ENCODE results near the gene GUCD1. TPM values are rescaled to one million over a fixed set of nuclear protein-coding genes. Genes with fewer than 3 reads are reported as not detected.

The GUCD1 gene
- total and polyA plus RNA-seq, 12 donors = 97.0 to 273 (median 168) TPM

DNA sequence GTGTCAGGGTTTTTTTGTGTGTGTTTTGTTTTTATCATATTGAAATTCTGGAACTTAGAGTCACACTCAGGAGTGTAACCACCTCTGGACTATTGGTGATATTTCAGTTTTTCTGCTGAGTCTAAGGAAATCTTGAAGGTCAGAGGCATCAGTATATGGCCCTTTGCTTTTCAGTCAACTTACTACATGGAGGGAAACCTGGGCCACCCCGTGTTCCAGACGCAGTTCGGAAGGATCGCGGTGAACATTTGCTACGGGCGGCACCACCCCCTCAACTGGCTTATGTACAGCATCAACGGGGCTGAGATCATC is 40.0 kb downstream of the GUCD1 start:
- Histone ChIP-seq H3K27ac (no peak overlapping the region), H3K4me1 (peaks cover 9 to 47% (median 29%) of the 10 kb centered on the region in 9 donors), H3K27me3 (no peaks in the 10 kb centered on the region), H3K9me3 (no peaks in the 10 kb centered on the region), H3K4me3 (no peak overlapping the region), H3K36me3 (no peaks in the 10 kb centered on the region)
- ATAC-seq = no peak
- WGBS, 2 donors = 93 to 96% methylated on average over 8 of the region's 8 CpGs
- TF ChIP-seq, protein P1, sequence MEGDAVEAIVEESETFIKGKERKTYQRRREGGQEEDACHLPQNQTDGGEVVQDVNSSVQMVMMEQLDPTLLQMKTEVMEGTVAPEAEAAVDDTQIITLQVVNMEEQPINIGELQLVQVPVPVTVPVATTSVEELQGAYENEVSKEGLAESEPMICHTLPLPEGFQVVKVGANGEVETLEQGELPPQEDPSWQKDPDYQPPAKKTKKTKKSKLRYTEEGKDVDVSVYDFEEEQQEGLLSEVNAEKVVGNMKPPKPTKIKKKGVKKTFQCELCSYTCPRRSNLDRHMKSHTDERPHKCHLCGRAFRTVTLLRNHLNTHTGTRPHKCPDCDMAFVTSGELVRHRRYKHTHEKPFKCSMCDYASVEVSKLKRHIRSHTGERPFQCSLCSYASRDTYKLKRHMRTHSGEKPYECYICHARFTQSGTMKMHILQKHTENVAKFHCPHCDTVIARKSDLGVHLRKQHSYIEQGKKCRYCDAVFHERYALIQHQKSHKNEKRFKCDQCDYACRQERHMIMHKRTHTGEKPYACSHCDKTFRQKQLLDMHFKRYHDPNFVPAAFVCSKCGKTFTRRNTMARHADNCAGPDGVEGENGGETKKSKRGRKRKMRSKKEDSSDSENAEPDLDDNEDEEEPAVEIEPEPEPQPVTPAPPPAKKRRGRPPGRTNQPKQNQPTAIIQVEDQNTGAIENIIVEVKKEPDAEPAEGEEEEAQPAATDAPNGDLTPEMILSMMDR (IDR thresholded peaks at IDR 0.05) = no peak
- intact Hi-C loops (cut with DNase I) = loop anchor here in 2 of 10 donors (5.0 to 10.0 kb wide), 2 partner anchors 93 to 250 kb away; no protein-coding TSS in a partner anchor
- DNase-seq = no peak

DNA sequence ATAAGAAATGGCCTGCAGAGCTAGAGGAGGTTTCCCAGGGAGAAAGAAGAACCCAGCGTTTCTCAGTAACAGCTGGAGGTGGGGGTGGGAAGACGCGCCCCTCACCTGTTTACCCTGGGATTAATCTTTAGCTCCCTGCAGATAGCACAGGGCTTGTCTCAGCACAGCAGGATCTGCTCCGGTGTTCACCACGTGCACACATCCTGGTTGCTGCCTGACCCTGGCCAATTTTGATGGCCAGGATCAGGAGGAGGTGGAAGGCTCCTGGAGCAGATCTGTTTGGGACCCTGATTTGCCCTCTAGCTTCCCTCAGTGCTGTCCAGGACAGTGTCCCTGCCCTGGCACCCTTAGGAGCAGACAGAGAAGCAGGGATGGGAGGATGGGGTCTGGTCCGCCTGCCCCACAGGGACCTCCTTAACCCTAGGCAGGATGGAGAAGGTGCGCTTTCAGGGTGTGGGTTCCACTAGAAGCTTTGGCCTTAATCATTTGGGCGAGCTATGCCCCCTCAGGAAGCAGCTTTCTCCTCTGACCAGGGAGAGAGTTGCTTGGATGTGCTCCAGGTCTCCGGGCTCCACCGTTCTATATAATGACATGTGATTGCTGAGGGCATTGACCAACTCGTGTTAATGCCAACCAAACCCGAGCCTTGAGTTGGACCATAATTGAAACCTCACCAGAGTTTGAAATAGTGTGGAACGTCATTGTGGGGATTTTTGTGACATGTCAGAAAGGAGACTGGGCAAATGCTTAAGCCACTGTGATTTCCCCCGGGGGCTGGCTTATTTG is 40.5 kb downstream of the GUCD1 start:
- Histone ChIP-seq H3K4me1 (peaks cover 9 to 46% (median 26%) of the 10 kb centered on the region in 9 donors), H3K4me3 (no peak overlapping the region), H3K27ac (no peak overlapping the region), H3K36me3 (no peaks in the 10 kb centered on the region), H3K9me3 (no peaks in the 10 kb centered on the region), H3K27me3 (no peaks in the 10 kb centered on the region)
- TF ChIP-seq, protein P1 (IDR thresholded peaks at IDR 0.05) = no peak
- intact Hi-C loops (cut with DNase I) = loop anchor here in 2 of 10 donors (5.0 to 10.0 kb wide), 2 partner anchors 92 to 250 kb away; no protein-coding TSS in a partner anchor
- 69 to 75% methylated on average over 14 of the region's 14 CpGs for WGBS, 2 donors
- no peak for ATAC-seq
- no peak for DNase-seq

DNA sequence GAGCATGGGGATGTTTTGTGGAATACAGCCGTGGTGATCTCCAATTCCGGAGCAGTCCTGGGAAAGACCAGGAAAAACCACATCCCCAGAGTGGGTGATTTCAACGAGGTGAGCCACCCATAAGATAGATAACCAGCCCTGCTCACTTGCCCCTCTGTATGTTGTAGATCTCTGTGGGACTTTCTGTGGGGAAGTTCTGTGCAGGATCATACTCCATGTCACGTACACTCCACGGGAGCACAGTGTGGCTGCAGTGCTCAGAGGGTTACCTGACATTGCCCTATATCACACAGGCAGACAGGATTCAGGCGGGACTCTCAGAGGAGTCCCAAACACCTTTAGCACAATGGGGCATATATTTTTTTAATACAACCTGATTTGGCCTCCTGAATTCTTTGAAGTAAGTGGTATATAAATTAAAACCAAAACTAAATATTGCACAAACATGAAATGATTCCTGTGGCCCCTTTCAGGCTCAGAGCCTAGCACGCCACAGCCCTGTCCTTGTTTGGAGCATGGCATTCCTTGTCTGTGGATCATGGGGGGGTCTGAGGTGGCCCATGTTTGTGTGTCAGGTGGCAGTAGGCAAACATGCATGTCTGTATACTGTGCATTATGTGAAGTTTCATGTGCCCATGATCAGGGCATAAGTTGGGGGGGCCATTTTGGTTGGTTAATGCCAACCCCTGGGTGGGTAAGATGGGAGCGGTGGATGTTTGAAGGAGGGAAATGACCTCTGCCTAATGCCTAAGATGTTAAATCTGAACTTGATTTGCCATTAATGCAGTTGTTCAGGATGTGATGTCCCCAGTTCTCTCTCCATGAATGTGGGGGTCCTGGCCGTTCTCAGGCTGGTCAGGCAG is 41.3 kb downstream of the GUCD1 start:
- DNase-seq = no peak
- TF ChIP-seq, protein P1 (IDR thresholded peaks at IDR 0.05) = no peak
- no peaks in the 10 kb centered on the region for H3K9me3 ChIP-seq
- H3K4me3 ChIP-seq = no peak overlapping the region
- no peaks in the 10 kb centered on the region for H3K27me3 ChIP-seq
- H3K36me3 ChIP-seq = no peaks in the 10 kb centered on the region
- 94 to 95% methylated on average over 9 of the region's 9 CpGs for WGBS, 2 donors
- ATAC-seq = no peak
- peaks cover 9 to 40% (median 25%) of the 10 kb centered on the region in 9 donors for H3K4me1 ChIP-seq
- intact Hi-C loops (cut with DNase I) = loop anchor here in 1 of 10 donors (10.0 kb wide), 1 partner anchor 249 kb away; no protein-coding TSS in a partner anchor
- no peak overlapping the region for H3K27ac ChIP-seq

DNA sequence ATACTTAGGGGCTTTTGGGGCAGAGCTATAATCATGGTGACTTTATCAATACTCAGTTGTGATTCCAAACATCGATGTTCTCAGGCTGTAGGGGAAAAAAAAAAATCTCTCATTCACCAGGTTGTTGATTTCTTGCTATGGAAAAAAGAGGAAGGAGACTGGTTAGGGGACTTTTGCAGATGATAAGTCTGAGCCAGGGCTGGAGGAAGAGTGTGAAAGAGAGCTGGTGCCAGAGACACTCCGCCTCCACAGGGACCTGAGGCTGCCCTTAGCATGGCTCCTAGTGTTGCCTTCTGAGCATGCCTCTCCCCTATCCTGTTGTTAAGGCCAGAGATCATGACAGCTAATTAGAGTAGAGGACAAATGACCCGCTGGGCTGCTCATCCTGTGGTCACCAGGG is 42.9 kb downstream of the GUCD1 start:
- WGBS, 2 donors = 57 to 60% methylated on average over 3 of the region's 3 CpGs
- ATAC-seq (peak in 1 of 8 donors; percentile 51), DNase-seq (no peak)
- H3K27ac ChIP-seq = peak overlapping the region in 1 of 10 donors; percentile 36
- no peak overlapping the region for H3K4me3 ChIP-seq
- H3K36me3 ChIP-seq = no peaks in the 10 kb centered on the region
- H3K9me3 ChIP-seq = no peaks in the 10 kb centered on the region
- intact Hi-C loops (cut with DNase I) = loop anchor here in 1 of 10 donors (10.0 kb wide), 1 partner anchor 247 kb away; no protein-coding TSS in a partner anchor
- TF ChIP-seq, protein P1 (IDR thresholded peaks at IDR 0.05) = no peak
- H3K4me1 ChIP-seq = peaks cover 9 to 46% (median 32%) of the 10 kb centered on the region in 9 donors
- H3K27me3 ChIP-seq = no peaks in the 10 kb centered on the region

Measured in heart right ventricle (tissue), 16 donors.